Lung (tissue), 12 donors: ENCODE results near the gene INPP5E. TPM values are rescaled to one million over a fixed set of nuclear protein-coding genes. Genes with fewer than 3 reads are reported as not detected.

ENCODE experiments used
- ATAC-seq: fragments of 200-7000 bp; cut with Tn5 transposase; one replicate; pipeline ENCODE4 v1.9.1; 2020; ENCODE audit warnings: moderate number of reproducible peaks; ENCODE audit not compliant: insufficient read depth, low FRiP score
- DNase-seq, 3 donors: peaks; one replicate each; pipeline ENCODE4 v3.0.0-alpha.2; 2013 to 2017
- H3K27ac ChIP-seq, 2 donors: one replicate each; pipeline ENCODE4 v1.5.1; 2013; ENCODE audit warnings: mild to moderate bottlenecking in 2 of 2, moderate library complexity in 2 of 2, control low read depth in 1 of 2, inconsistent platforms in 1 of 2, low read depth in 1 of 2, low read length in 1 of 2
- H3K27me3 ChIP-seq, 3 donors: one replicate each; pipeline ENCODE4 v1.5.1; 2013; ENCODE audit warnings: low read length in 2 of 3; ENCODE audit not compliant: control insufficient read depth in 3 of 3, insufficient read depth in 3 of 3
- H3K36me3 ChIP-seq, 4 donors: one replicate each; pipeline ENCODE4 v1.5.1; 2013; ENCODE audit warnings: low read length in 4 of 4, mild to moderate bottlenecking in 1 of 4, moderate library complexity in 1 of 4; ENCODE audit not compliant: control insufficient read depth in 4 of 4, insufficient read depth in 4 of 4
- H3K4me1 ChIP-seq, 5 donors: one replicate each; pipeline ENCODE4 v1.5.1; 2013; ENCODE audit warnings: low read length in 5 of 5, mild to moderate bottlenecking in 2 of 5, moderate library complexity in 1 of 5; ENCODE audit not compliant: control insufficient read depth in 5 of 5, insufficient read depth in 5 of 5
- H3K4me3 ChIP-seq: one replicate; pipeline ENCODE4 v1.5.1; 2013; ENCODE audit warnings: mild to moderate bottlenecking, control low read depth, moderate library complexity
- H3K9ac ChIP-seq, 2 donors: one replicate each; pipeline ENCODE4 v1.5.1; 2013; ENCODE audit warnings: low read length in 2 of 2, control low read depth in 1 of 2; ENCODE audit not compliant: insufficient read depth in 1 of 2
- H3K9me3 ChIP-seq, 4 donors: one replicate each; pipeline ENCODE4 v1.5.1; 2013; ENCODE audit warnings: low read length in 3 of 4, mild to moderate bottlenecking in 1 of 4, moderate library complexity in 1 of 4; ENCODE audit not compliant: control insufficient read depth in 4 of 4, insufficient read depth in 3 of 4
- CTCF ChIP-seq: IDR thresholded peaks from 2 replicates; pipeline ENCODE4 v1.5.1; 2012; ENCODE audit warnings: mild to moderate bottlenecking; ENCODE audit errors: control extremely low read depth, extremely low read depth
- WGBS, 2 donors: extraction: QIAGEN DNeasy Blood & Tissue Kit; methylation state at CpG; one replicate each; pipeline ENCODE4 v1.1.7; 2013; 5-methylcytosine and 5-hydroxymethylcytosine counted together
- polyA plus RNA-seq, 2 donors: library from polyadenylated mRNA; stranded (reverse); fragments of 200-250 nt; gene quantifications; one replicate each; pipeline ENCODE4 v1.2.1, GENCODE V29; 2013
- total RNA-seq, 2 donors: library from RNA; depleted of rRNA in 1 of 2; stranded (reverse); fragments of >200 nt in 1 of 2; gene quantifications; one replicate each; pipeline ENCODE4 v1.2.1, GENCODE V29; 2014 to 2021
- donor health status: control.
- donor health status: control.
- donor health status: Bipolar disorder and iron deficiency.
- donor health status: healthy.
- donor health status: DM: yes; HTN: yes; CAD: no.

Gene INPP5E
- total and polyA plus RNA-seq, 4 donors = 7.2 to 18.4 (median 8.6) TPM

GRCh38 chr9:136418182-136419091, 21.2 kb downstream of the INPP5E start:
- no peak for ATAC-seq
- H3K27me3 ChIP-seq = no peaks in the 10 kb centered on the region
- 93 to 97% methylated on average over 48 of the region's 48 CpGs for WGBS, 2 donors
- H3K9me3 ChIP-seq = no peaks in the 10 kb centered on the region
- H3K27ac ChIP-seq = no peak overlapping the region
- H3K4me3 ChIP-seq = no peak overlapping the region
- no peak for TF ChIP-seq CTCF
- H3K9ac ChIP-seq = no peak overlapping the region
- H3K36me3 ChIP-seq = peaks cover 30 to 76% (median 51%) of the 10 kb centered on the region in 4 donors
- no peak for DNase-seq
- no peaks in the 10 kb centered on the region for H3K4me1 ChIP-seq

GRCh38 chr9:136416914-136417313, 22.7 kb downstream of the INPP5E start:
- H3K27ac ChIP-seq = no peak overlapping the region
- no peak overlapping the region for H3K4me3 ChIP-seq
- H3K27me3 ChIP-seq = no peaks in the 10 kb centered on the region
- H3K9ac ChIP-seq = no peak overlapping the region
- DNase-seq (no peak), ATAC-seq (no peak)
- H3K4me1 ChIP-seq = peaks cover 0 to 1% (median 0%) of the 10 kb centered on the region in 5 donors
- TF ChIP-seq CTCF = no peak
- H3K9me3 ChIP-seq = no peaks in the 10 kb centered on the region
- WGBS, 2 donors = 93 to 96% methylated on average over 19 of the region's 19 CpGs
- peaks cover 19 to 67% (median 49%) of the 10 kb centered on the region in 4 donors for H3K36me3 ChIP-seq

- whole genome bisulfite sequencing, 2 donors = 97% methylated on average over 8 of the region's 8 CpGs
Measured at GRCh38 chr9:136416427-136416826, 23.2 kb downstream of the INPP5E start.

More at GRCh38 chr9:136416427-136416826, 23.2 kb downstream of the INPP5E start:
- DNase-seq (no peak), ATAC-seq (no peak)
- TF ChIP-seq CTCF = no peak
- H3K9ac ChIP-seq = no peak overlapping the region
- H3K4me3 ChIP-seq = no peak overlapping the region
- H3K27ac ChIP-seq = no peak overlapping the region
- H3K27me3 ChIP-seq = no peaks in the 10 kb centered on the region
- H3K9me3 ChIP-seq = no peaks in the 10 kb centered on the region
- H3K36me3 ChIP-seq = peaks cover 19 to 62% (median 47%) of the 10 kb centered on the region in 4 donors
- H3K4me1 ChIP-seq = peaks cover 0 to 6% (median 4%) of the 10 kb centered on the region in 5 donors
